H9 (cell line): ENCODE measurements around the gene CELF4. TPM values are rescaled to one million over a fixed set of nuclear protein-coding genes. Genes with fewer than 3 reads are reported as not detected.

ENCODE experiments used
- DNase-seq: peaks from one replicate; pipeline ENCODE4 v3.0.0-alpha.2; 2017
- H2AFZ ChIP-seq: one replicate; pipeline ENCODE4 v1.6.1; 2013; ENCODE audit warnings: mild to moderate bottlenecking, low read length, control low read depth, moderate library complexity
- H2AK5ac ChIP-seq: 2 replicates; pipeline ENCODE4 v1.6.1; 2013; ENCODE audit warnings: low read length, control low read depth, mixed read lengths; ENCODE audit not compliant: insufficient read length
- H2BK120ac ChIP-seq: one replicate; pipeline ENCODE4 v1.6.1; 2013; ENCODE audit warnings: low read depth, mild to moderate bottlenecking, low read length, control low read depth, inconsistent platforms; ENCODE audit not compliant: poor library complexity, severe bottlenecking
- H2BK12ac ChIP-seq: 2 replicates; pipeline ENCODE4 v1.6.1; 2013; ENCODE audit warnings: low read length, control low read depth, mixed read lengths, low read depth; ENCODE audit not compliant: insufficient read length
- H2BK15ac ChIP-seq: 2 replicates; pipeline ENCODE4 v1.6.1; 2013; ENCODE audit warnings: low read depth, low read length, control low read depth
- H2BK20ac ChIP-seq: one replicate; pipeline ENCODE4 v1.6.1; 2013; ENCODE audit warnings: low read depth, mild to moderate bottlenecking, low read length, control low read depth, inconsistent platforms; ENCODE audit not compliant: poor library complexity, severe bottlenecking
- H2BK5ac ChIP-seq: 2 replicates; pipeline ENCODE4 v1.6.1; 2013; ENCODE audit warnings: low read length, control low read depth, mixed read lengths; ENCODE audit not compliant: insufficient read length
- H3K14ac ChIP-seq: 2 replicates; pipeline ENCODE4 v1.6.1; 2013; ENCODE audit warnings: low read length, control low read depth; ENCODE audit not compliant: insufficient read depth
- H3K18ac ChIP-seq: 2 replicates; pipeline ENCODE4 v1.6.1; 2013; ENCODE audit warnings: low read depth, mild to moderate bottlenecking, mixed read lengths, low read length, control low read depth; ENCODE audit not compliant: insufficient read length
- H3K23ac ChIP-seq: 2 replicates; pipeline ENCODE4 v1.6.1; 2013; ENCODE audit warnings: low read length, control low read depth, mixed read lengths, low read depth; ENCODE audit not compliant: insufficient read length
- H3K23me2 ChIP-seq: 2 replicates; pipeline ENCODE4 v1.6.1; 2013; ENCODE audit warnings: low read depth, mild to moderate bottlenecking, mixed read lengths, low read length, control low read depth; ENCODE audit not compliant: insufficient read length, poor library complexity, severe bottlenecking
- H3K27ac ChIP-seq: 2 replicates; pipeline ENCODE4 v1.5.1; 2013; ENCODE audit warnings: low read length, control low read depth, mixed read lengths, low read depth; ENCODE audit not compliant: insufficient read length
- H3K27me3 ChIP-seq: 2 replicates; pipeline ENCODE4 v1.6.1; 2013; ENCODE audit warnings: low read length, control low read depth, inconsistent platforms; ENCODE audit not compliant: insufficient read depth
- H3K4ac ChIP-seq: 2 replicates; pipeline ENCODE4 v1.6.1; 2013; ENCODE audit warnings: low read depth, mild to moderate bottlenecking, control low read depth, inconsistent platforms, low read length, moderate library complexity
- H3K4me1 ChIP-seq: 2 replicates; pipeline ENCODE4 v1.6.1; 2013; ENCODE audit warnings: low read length, control low read depth, inconsistent platforms; ENCODE audit not compliant: insufficient read depth
- H3K4me2 ChIP-seq: 2 replicates; pipeline ENCODE4 v1.6.1; 2013; ENCODE audit warnings: low read length, control low read depth, mixed read lengths; ENCODE audit not compliant: insufficient read length, insufficient read depth
- H3K56ac ChIP-seq: 2 replicates; pipeline ENCODE4 v1.6.1; 2013; ENCODE audit warnings: low read depth, mild to moderate bottlenecking, mixed read lengths, low read length, control low read depth; ENCODE audit not compliant: insufficient read length
- H3K79me1 ChIP-seq: 2 replicates; pipeline ENCODE4 v1.6.1; 2013; ENCODE audit warnings: low read depth, mild to moderate bottlenecking, moderate library complexity, low read length, control low read depth, inconsistent platforms; ENCODE audit not compliant: insufficient read depth, poor library complexity, severe bottlenecking
- H3K79me2 ChIP-seq: 2 replicates; pipeline ENCODE4 v1.6.1; 2013; ENCODE audit warnings: low read length, control low read depth, inconsistent platforms; ENCODE audit not compliant: insufficient read depth
- H3K9ac ChIP-seq: 2 replicates; pipeline ENCODE4 v1.6.1; 2013; ENCODE audit warnings: low read length, control low read depth, mixed read lengths; ENCODE audit not compliant: insufficient read length; ENCODE audit errors: extremely low read depth
- H3K9me3 ChIP-seq: one replicate; pipeline ENCODE4 v1.6.1; 2013; ENCODE audit warnings: low read depth, low read length, inconsistent platforms; ENCODE audit not compliant: control insufficient read depth
- H3T11ph ChIP-seq: one replicate; pipeline ENCODE4 v1.6.1; 2013; ENCODE audit warnings: mild to moderate bottlenecking, low read length, control low read depth, inconsistent platforms
- H4K20me1 ChIP-seq: one replicate; pipeline ENCODE4 v1.6.1; 2013; ENCODE audit not compliant: control insufficient read depth, insufficient read length, insufficient read depth
- H4K5ac ChIP-seq: 2 replicates; pipeline ENCODE4 v1.6.1; 2013; ENCODE audit warnings: low read depth, mild to moderate bottlenecking, mixed read lengths, low read length, control low read depth; ENCODE audit not compliant: insufficient read length
- H4K8ac ChIP-seq: replicated peaks from 2 replicates; pipeline ENCODE4 v1.6.1; 2013; ENCODE audit warnings: low read length, control low read depth, mixed read lengths, low read depth; ENCODE audit not compliant: insufficient read length
- H4K91ac ChIP-seq: 2 replicates; pipeline ENCODE4 v1.6.1; 2013; ENCODE audit warnings: low read depth, mild to moderate bottlenecking, moderate library complexity, mixed read lengths, low read length, control low read depth; ENCODE audit not compliant: insufficient read length
- H3K27ac Mint-ChIP-seq, 3 experiments: 2 replicates in 2 of 3; 3 replicates in 1 of 3; pipeline ENCODE4 v1.8.0; 2020 to 2021; ENCODE audit warnings: mixed read lengths in 3 of 3, mild to moderate bottlenecking in 1 of 3, moderate library complexity in 1 of 3
- H3K27me3 Mint-ChIP-seq: 2 replicates; pipeline ENCODE4 v1.8.0; 2021; ENCODE audit warnings: low read depth, mild to moderate bottlenecking, moderate library complexity, mixed read lengths
- H3K36me3 Mint-ChIP-seq, 3 experiments: 2 replicates in 2 of 3; 3 replicates in 1 of 3; pipeline ENCODE4 v1.8.0; 2020 to 2021; ENCODE audit warnings: low read depth in 3 of 3, mixed read lengths in 3 of 3; ENCODE audit not compliant: insufficient read depth in 1 of 3
- H3K4me1 Mint-ChIP-seq, 2 experiments: 2 replicates each; pipeline ENCODE4 v1.8.0; 2020; ENCODE audit warnings: mixed read lengths in 2 of 2
- H3K4me3 Mint-ChIP-seq, 2 experiments: 2 replicates in 1 of 2; 3 replicates in 1 of 2; pipeline ENCODE4 v1.8.0; 2020 to 2021; ENCODE audit warnings: mild to moderate bottlenecking in 2 of 2, mixed read lengths in 2 of 2, moderate library complexity in 1 of 2
- H3K9me3 Mint-ChIP-seq, 2 experiments: 2 replicates in 1 of 2; 3 replicates in 1 of 2; pipeline ENCODE4 v1.8.0; 2020; ENCODE audit warnings: mild to moderate bottlenecking in 2 of 2, mixed read lengths in 2 of 2, moderate library complexity in 1 of 2
- CTCF ChIP-seq: fragments of 200-600 bp; sonication (generic); conservative IDR thresholded peaks from 3 replicates; pipeline ENCODE4 v1.8.0; 2021; ENCODE audit warnings: antibody characterized with exemption, mild to moderate bottlenecking
- WGBS: extraction: QIAGEN DNeasy Blood & Tissue Kit; methylation state at CpG from one replicate; pipeline ENCODE4 v1.1.7; 2013; ENCODE audit warnings: missing lambda C conversion rate, low lambda C conversion rate, mixed read lengths; ENCODE audit not compliant: insufficient read length; ENCODE audit errors: extremely low coverage; 5-methylcytosine and 5-hydroxymethylcytosine counted together
- total RNA-seq: library from RNA; stranded (reverse); gene quantifications from 2 replicates; pipeline ENCODE4 v1.2.1, GENCODE V29; 2021

The CELF4 gene
- total RNA-seq, 1 experiment from 2014 or later = 1.1 TPM

DNA sequence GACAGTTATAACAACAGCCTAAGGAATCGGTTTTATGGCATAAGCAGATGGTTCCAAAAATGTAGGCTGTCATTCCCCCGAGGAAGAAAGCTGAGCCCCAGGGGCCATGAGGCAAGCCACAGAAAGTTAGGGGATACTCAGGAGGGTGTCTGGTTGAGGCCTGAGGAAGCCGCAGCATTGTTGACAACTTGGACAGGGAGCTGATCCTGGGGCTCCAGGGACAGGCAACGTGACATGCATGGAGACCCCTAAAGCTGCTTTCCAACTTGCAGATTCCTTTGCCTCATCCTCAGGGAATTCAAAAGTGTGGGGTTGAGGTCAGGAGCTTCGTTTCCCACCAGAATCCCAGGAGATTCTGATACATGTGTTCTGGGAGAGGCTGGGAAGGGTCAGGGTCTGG is 20.9 kb downstream of the CELF4 start:
- Histone ChIP-seq H3K56ac (no peak overlapping the region), H4K5ac (no peak overlapping the region), H2BK20ac (no peak overlapping the region), H2BK5ac (no peak overlapping the region), H3K18ac (no peak overlapping the region), H3K9me3 (no peaks in the 10 kb centered on the region), H3K4ac (no peak overlapping the region), H2BK120ac (no peak overlapping the region), H2BK12ac (no peak overlapping the region), H4K20me1 (no peaks in the 10 kb centered on the region), H3K9ac (no peak overlapping the region), H4K91ac (no peak overlapping the region), H3K79me1 (no peaks in the 10 kb centered on the region), H3K4me1 (no peaks in the 10 kb centered on the region), H3T11ph (no peak overlapping the region), H2AK5ac (no peak overlapping the region), H3K27me3 (no peaks in the 10 kb centered on the region), H3K23me2 (no peaks in the 10 kb centered on the region), H2BK15ac (no peak overlapping the region), H2AFZ (no peak overlapping the region), H3K14ac (no peak overlapping the region), H3K27ac (no peak overlapping the region), H3K23ac (no peak overlapping the region), H4K8ac (no peak overlapping the region), H3K79me2 (no peaks in the 10 kb centered on the region), H3K4me2 (no peak overlapping the region)
- Mint-ChIP-seq H3K27ac (no peak overlapping the region), H3K36me3 (no peaks in the 10 kb centered on the region), H3K9me3 (no peaks in the 10 kb centered on the region), H3K4me3 (no peak overlapping the region; a peak in 1 of 5 replicates), H3K4me1 (peaks cover 6 to 19% of the 10 kb centered on the region in 2 experiments; a peak in 3 of 4 replicates), H3K27me3 (peaks cover 25% of the 10 kb centered on the region)
- no peak for DNase-seq
- TF ChIP-seq CTCF = no peak
- no CpG with 5 or more reads among the region's 5 CpGs for WGBS
